Brain microvascular endothelial cell (primary cell): Measurements from ENCODE around the gene MEF2A.

Experiments used
- DNase-seq: peaks from one replicate; pipeline ENCODE4 v3.0.0-alpha.2; 2020
- H3K27ac ChIP-seq: fragments of 250-450 bp; sonication (Bioruptor Pico); 2 replicates; pipeline ENCODE4 v1.5.1; 2020; ENCODE audit warnings: mild to moderate bottlenecking, moderate library complexity
- H3K27me3 ChIP-seq: fragments of 250-450 bp; sonication (Bioruptor Pico); replicated peaks from 2 replicates; pipeline ENCODE4 v1.5.1; 2020; ENCODE audit warnings: mild to moderate bottlenecking
- H3K36me3 ChIP-seq: fragments of 250-450 bp; sonication (Bioruptor Pico); replicated peaks from 2 replicates; pipeline ENCODE4 v1.5.1; 2020; ENCODE audit warnings: mild to moderate bottlenecking
- H3K4me3 ChIP-seq: 2 replicates; pipeline ENCODE4 v1.5.1; 2011; ENCODE audit warnings: low read depth, mild to moderate bottlenecking, control low read depth, low read length, moderate library complexity
- in situ Hi-C: cut with HindIII; loops from 2 replicates; pipeline ENCODE4 v1.10.0; 2017; ENCODE audit warnings: low sequenced_read_pairs, low pct_ligation_motif_present
- TF ChIP-seq, protein P1 (sequence below): IDR thresholded peaks from 2 replicates; pipeline ENCODE4 v1.5.1; 2011; ENCODE audit warnings: low read depth, mild to moderate bottlenecking, moderate library complexity, low read length, control low read depth, inconsistent platforms; ENCODE audit errors: missing control alignments

MEF2A gene

GRCh38 chr15:99598296-99598695 lies 32.5 kb downstream of the MEF2A start:
- H3K27me3 ChIP-seq, result no peaks in the 10 kb centered on the region
- in situ Hi-C loops, result no loop called here
- no peak for DNase-seq
- H3K4me3 ChIP-seq, result no peak overlapping the region
- H3K36me3 ChIP-seq, result no peaks in the 10 kb centered on the region
- no peak overlapping the region for H3K27ac ChIP-seq
- TF ChIP-seq, protein P1, sequence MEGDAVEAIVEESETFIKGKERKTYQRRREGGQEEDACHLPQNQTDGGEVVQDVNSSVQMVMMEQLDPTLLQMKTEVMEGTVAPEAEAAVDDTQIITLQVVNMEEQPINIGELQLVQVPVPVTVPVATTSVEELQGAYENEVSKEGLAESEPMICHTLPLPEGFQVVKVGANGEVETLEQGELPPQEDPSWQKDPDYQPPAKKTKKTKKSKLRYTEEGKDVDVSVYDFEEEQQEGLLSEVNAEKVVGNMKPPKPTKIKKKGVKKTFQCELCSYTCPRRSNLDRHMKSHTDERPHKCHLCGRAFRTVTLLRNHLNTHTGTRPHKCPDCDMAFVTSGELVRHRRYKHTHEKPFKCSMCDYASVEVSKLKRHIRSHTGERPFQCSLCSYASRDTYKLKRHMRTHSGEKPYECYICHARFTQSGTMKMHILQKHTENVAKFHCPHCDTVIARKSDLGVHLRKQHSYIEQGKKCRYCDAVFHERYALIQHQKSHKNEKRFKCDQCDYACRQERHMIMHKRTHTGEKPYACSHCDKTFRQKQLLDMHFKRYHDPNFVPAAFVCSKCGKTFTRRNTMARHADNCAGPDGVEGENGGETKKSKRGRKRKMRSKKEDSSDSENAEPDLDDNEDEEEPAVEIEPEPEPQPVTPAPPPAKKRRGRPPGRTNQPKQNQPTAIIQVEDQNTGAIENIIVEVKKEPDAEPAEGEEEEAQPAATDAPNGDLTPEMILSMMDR, result no peak

DNA sequence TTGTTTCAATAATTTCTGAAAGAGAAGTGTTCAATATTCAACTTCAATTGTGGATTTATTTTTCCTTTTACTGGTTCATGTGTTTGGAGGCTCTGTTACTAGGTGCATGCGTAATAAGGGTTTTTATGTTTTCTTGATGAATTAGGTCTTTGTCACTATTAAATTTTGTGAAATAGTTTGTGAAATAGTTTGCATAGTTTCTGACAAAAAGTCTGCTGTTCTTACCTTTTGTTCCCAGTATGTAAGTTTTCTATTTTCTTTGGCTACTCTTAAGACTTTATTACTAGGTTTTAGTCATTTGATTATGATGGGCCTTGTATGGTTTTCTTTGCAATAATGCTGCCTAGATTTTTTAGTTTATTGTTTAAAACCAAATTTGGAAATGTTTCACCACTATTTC lies 38.0 kb downstream of the MEF2A start:
- Histone ChIP-seq H3K27me3 (no peaks in the 10 kb centered on the region), H3K36me3 (no peaks in the 10 kb centered on the region), H3K4me3 (no peak overlapping the region), H3K27ac (no peak overlapping the region)
- TF ChIP-seq, protein P1, result no peak
- no peak for DNase-seq
- in situ Hi-C loops, result no loop called here

GRCh38 chr15:99604865-99605264 lies 39.1 kb downstream of the MEF2A start:
- in situ Hi-C loops, result no loop called here
- Histone ChIP-seq H3K36me3 (no peaks in the 10 kb centered on the region), H3K27me3 (no peaks in the 10 kb centered on the region), H3K27ac (no peak overlapping the region), H3K4me3 (no peak overlapping the region)
- DNase-seq, result no peak
- TF ChIP-seq, protein P1, result no peak

GRCh38 chr15:99605490-99605931 lies 39.7 kb downstream of the MEF2A start:
- in situ Hi-C loops, result no loop called here
- H3K36me3 ChIP-seq, result no peaks in the 10 kb centered on the region
- DNase-seq, result no peak
- H3K27ac ChIP-seq, result no peak overlapping the region
- TF ChIP-seq, protein P1, result no peak
- no peak overlapping the region for H3K4me3 ChIP-seq
- no peaks in the 10 kb centered on the region for H3K27me3 ChIP-seq

- in situ Hi-C loops, result no loop called here
- H3K4me3 ChIP-seq, result no peak overlapping the region
- no peak for DNase-seq
- no peaks in the 10 kb centered on the region for H3K36me3 ChIP-seq
- H3K27me3 ChIP-seq, result no peaks in the 10 kb centered on the region
- TF ChIP-seq, protein P1, result no peak
- no peak overlapping the region for H3K27ac ChIP-seq
Measured at GRCh38 chr15:99605990-99606389, 40.2 kb downstream of the MEF2A start.

GRCh38 chr15:99606646-99607045 lies 40.9 kb downstream of the MEF2A start:
- Histone ChIP-seq H3K36me3 (no peaks in the 10 kb centered on the region), H3K4me3 (no peak overlapping the region), H3K27ac (no peak overlapping the region), H3K27me3 (no peaks in the 10 kb centered on the region)
- TF ChIP-seq, protein P1, result no peak
- in situ Hi-C loops, result no loop called here
- no peak for DNase-seq
